HG03575 (cell line): Measurements from ENCODE around the gene TTLL8.

ENCODE experiments used
- ATAC-seq: cut with Tn5 transposase; IDR thresholded peaks from one replicate; pipeline ENCODE4 v1.9.1; 2021; ENCODE audit not compliant: unreplicated experiment, insufficient number of reproducible peaks, low FRiP score; ENCODE audit errors: extremely low read depth

Gene TTLL8

GRCh38 chr22:50031189-50032091 lies 26.7 kb downstream of the TTLL8 start:
- no peak for ATAC-seq

- no peak for ATAC-seq
These were observed 27.6 kb downstream of the TTLL8 start for GRCh38 chr22:50030297-50031188.

DNA sequence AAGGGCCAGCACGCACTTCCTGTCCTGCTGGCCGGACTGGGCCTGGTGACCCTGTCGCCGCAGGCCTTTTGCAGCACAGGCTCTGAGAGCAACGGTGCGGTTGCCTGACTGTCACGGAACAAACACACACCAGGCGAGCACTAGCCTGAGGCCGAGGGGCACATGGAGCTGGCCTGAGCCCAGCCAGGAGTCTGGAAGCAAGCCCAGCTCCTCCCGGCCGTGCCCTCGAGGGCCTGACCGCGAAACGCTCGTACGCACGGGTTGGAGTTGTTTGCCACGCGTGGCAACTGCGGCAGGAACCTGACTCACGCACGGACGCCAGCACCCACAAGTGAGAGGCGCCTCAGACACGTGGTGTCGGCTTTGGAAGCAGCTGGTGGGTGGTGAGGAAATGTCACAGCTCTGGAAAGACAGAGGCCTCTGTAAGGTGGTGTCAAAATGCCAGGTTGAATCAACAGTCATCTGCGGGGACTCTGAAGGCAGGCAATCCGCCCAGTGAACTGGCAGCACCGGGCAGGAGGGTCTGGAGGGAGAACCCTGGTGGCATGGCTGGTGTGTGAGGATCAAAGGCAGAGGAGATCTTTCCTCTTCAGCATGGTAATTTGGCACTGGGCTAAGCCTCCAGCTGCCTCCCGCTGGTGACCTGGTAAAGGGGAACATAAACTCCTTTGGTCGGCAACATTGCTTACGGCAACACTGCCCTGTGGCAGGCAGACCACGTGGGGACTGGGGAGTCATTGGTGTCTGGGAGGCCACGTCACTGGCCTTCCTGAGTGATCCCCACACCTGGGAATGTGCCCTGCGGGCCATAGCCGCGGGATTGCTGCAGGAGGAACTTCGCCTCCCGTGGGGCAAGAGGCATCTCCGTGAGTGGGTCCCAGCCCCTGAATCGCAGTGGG lies 30.2 kb downstream of the TTLL8 start:
- ATAC-seq = no peak

GRCh38 chr22:50025993-50026392 lies 32.1 kb downstream of the TTLL8 start:
- ATAC-seq = no peak

- no peak for ATAC-seq
These were observed 35.8 kb downstream of the TTLL8 start for GRCh38 chr22:50022171-50022819.

- ATAC-seq = no peak
These were observed 37.5 kb downstream of the TTLL8 start for GRCh38 chr22:50020606-50021005.

DNA sequence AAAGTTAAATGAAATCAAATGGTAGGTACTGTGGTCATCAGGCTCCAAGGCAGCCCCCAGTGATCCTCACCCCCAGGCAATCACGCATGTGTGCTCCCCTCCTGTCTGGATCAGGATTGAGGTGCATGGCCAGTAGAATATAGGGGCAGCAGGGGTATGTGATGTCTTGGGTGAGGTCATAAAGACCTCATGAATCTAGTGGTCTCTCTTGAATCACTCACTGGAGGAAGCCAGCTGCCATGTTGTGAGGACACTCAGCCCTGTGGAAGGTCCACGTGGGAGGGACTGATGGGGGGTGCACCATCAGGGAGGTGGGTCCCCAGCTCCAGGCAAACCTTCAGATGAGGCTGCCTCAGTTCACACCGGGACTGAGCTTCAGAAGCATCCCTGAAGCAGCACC lies 38.8 kb downstream of the TTLL8 start:
- ATAC-seq = no peak

GRCh38 chr22:50018608-50019285 lies 39.4 kb downstream of the TTLL8 start:
- ATAC-seq = no peak

- ATAC-seq = no peak
These were observed 40.3 kb downstream of the TTLL8 start for GRCh38 chr22:50017701-50018224.

DNA sequence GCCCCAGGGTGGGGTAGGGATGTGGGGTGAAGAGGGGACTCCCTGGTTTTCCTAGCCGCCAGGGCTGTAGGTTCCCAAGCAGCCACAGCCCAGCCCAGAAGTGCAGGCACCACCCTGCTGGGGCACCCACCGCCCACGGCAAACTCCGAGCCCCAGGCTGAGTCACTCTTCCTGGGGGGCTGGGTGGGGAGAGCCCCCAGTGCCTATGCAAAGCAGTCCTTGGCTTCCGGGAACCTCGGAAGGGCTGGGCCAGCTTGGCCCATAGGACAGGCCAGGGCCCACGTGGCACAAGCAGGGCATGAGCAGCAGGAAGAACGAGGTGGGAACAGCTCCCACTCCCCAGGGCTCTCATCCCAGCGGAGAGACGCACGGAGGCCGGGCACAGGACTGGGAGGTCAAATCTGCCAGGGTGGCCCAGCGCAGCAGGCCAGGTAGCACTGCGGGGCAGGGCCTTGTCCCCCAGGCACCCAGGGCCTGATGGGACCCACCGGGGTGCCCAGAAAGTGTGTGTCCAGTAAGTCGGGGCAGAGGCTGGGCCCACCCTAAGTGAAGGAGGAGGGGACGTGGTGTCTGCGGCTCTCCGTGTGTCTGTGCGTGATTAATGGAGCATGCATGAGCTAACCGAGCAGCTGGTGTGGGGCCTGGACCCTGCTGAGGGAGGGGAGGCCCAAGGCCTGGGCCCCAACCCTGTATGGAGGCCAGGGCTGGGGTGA lies 41.0 kb downstream of the TTLL8 start:
- no peak for ATAC-seq

- ATAC-seq = no peak
These were observed 41.6 kb downstream of the TTLL8 start for GRCh38 chr22:50016308-50016987.

GRCh38 chr22:50015451-50016307 lies 42.4 kb downstream of the TTLL8 start:
- no peak for ATAC-seq

- ATAC-seq = no peak
These were observed 43.3 kb downstream of the TTLL8 start for GRCh38 chr22:50014655-50015401.

GRCh38 chr22:50014053-50014501 lies 44.0 kb downstream of the TTLL8 start:
- ATAC-seq = no peak
